ENCODE results near the gene DIDO1. TPM values are rescaled to one million over a fixed set of nuclear protein-coding genes. Genes with fewer than 3 reads are reported as not detected.
A peak's percentile ranks its signal among the peaks of the same experiment; 100 is the strongest.
"Not testable (repeated sequence)": the region's sequence is repeated elsewhere in the genome, so short reads cannot be mapped to it uniquely, and the experiment has no call there.

DIDO1 gene
- polyA plus RNA-seq, 2 donors: 17.3 TPM

DNA sequence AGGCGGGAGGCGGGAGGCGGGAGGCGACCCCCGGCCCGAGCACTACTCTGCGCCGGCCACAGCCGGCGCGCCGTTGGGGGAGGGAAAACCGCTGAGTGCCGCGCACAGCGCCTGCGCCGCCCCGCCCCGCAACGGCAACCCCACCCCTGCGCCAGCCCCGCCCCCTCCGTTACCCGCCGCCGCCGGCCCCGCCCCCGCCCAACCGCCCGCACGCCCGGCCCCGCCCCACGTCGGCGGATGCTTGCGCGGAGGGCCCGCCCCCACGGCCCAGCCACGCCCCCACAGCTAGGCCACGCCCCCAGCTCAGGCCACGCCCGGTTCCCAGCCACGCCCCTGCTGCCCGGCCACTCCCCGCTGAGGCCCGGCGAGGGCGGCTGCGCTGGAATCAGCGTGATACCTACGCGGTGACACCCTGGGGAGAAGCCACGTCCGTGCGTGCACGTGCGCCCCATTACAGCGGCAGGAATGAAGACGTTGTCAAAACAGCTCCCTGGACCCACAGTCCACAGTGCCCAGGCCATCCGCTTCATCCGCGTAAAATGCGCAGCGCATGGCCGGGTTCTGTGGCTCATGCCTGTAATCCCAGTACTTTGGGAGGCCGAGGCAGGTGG is 64.5 kb downstream of the DIDO1 start, which contains the start of gene TCFL5:
TCFL5 (minus strand) TSS at position 97 of the 611 bp plus-strand sequence. CDS start 152 bp downstream, outside the sequence.
- Histone ChIP-seq H3K36me3 (ENCODE audit: control insufficient read depth in 2 of 2, insufficient read depth in 2 of 2, low read length in 1 of 2) (peaks cover 0 to 3% of the 10 kb centered on the region in 2 donors), H3K4me1 (ENCODE audit: control insufficient read depth in 2 of 2, insufficient read depth in 2 of 2, low read length in 1 of 2) (peaks cover 3 to 12% of the 10 kb centered on the region in 2 donors), H3K27me3 (ENCODE audit: control insufficient read depth in 1 of 2, insufficient read depth in 2 of 2, low read length in 2 of 2) (no peaks in the 10 kb centered on the region), H3K9me3 (ENCODE audit: control insufficient read depth in 2 of 2, insufficient read depth in 1 of 2, low read depth in 1 of 2, low read length in 1 of 2) (no peaks in the 10 kb centered on the region), H3K27ac (ENCODE audit: low read depth in 2 of 2, low read length in 1 of 2) (peak within 1 kb of the TSS; percentile 37 to 48), H3K4me3 (ENCODE audit: low read depth in 1 of 2, low read length in 2 of 2) (peak within 1 kb of the TSS; percentile 63 to 67)
- WGBS, 2 donors: 10 to 26% methylated on average over 21 to 70 of the region's 70 CpGs

DNA sequence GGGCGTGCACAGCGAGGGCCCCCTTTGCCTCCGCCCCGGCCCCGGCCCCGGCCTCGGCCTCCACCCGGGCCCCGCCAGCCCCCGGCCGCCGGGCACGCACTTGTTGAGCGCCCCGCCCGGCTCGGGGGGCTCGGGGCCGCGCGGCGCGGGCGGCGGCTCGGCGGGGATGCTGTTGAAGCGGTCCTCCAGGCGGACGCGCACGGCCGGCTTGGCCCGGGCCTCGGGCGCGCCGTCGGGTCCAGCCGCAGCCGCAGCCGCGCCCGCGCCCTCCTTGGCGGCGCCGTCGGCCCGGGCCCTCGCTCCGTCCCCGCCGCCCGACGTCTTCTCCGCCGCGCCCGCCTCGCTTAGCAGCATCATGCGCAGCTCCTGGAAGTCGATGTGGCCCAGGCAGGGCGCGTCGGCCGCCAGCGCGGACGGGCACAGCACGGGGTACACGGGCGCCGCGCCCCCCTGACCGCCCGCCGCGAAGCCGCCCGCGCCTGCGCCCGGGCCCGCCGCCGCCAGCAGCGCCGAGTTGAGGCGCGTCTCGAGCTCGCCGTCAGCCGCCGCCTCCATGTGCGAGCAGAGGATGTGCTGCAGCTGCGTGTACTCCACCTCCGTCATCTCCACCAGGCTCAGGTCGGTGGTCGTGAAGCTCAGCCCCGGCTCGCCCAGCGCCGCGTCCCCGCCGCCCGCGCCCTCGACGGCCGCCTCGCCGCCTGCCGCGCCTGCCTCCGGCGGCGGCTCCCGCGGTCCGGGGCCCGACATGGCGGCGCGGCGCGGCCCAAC is 65.2 kb downstream of the DIDO1 start:
- H3K27ac ChIP-seq (ENCODE audit: low read depth in 2 of 2, low read length in 1 of 2): peak overlapping the region in 1 of 2 donors; percentile 37
- peaks cover 0 to 6% of the 10 kb centered on the region in 2 donors for H3K36me3 ChIP-seq (ENCODE audit: control insufficient read depth in 2 of 2, insufficient read depth in 2 of 2, low read length in 1 of 2)
- H3K4me3 ChIP-seq (ENCODE audit: low read depth in 1 of 2, low read length in 2 of 2): peak overlapping the region; percentile 63 to 67
- no peaks in the 10 kb centered on the region for H3K27me3 ChIP-seq (ENCODE audit: control insufficient read depth in 1 of 2, insufficient read depth in 2 of 2, low read length in 2 of 2)
- peaks cover 3 to 14% of the 10 kb centered on the region in 2 donors for H3K4me1 ChIP-seq (ENCODE audit: control insufficient read depth in 2 of 2, insufficient read depth in 2 of 2, low read length in 1 of 2)
- WGBS, 2 donors: 0 to 1% methylated on average over 43 to 129 of the region's 129 CpGs
- no peaks in the 10 kb centered on the region for H3K9me3 ChIP-seq (ENCODE audit: control insufficient read depth in 2 of 2, insufficient read depth in 1 of 2, low read depth in 1 of 2, low read length in 1 of 2)

DNA sequence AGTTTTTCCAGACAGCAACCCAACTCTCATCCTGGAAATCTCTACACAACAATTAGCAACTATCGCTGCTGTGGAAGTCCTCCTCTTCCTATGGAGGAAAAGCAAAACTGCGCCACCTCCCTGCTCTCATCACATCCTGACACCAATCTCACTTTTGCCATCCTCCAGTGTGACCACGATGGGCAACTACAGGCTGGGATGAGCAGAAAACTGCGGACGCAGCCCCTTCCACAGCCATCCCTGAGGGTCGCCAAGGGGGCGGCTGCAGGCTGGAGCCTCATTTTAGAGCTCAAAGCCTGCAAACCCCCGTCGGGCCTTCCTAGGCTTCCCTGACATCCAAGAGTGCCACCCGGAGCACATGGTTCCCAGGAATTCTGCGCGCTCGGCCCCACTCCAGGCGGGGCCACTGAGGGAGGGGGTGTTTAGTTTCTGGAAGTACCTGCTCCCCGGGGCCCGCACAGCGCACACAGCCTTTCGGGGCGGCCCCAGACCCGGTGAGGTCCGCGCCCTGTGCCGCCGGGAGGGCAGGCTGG is 65.8 kb downstream of the DIDO1 start:
- WGBS, 2 donors: 16% methylated on average over 24 of the region's 24 CpGs
- H3K4me1 ChIP-seq (ENCODE audit: control insufficient read depth in 2 of 2, insufficient read depth in 2 of 2, low read length in 1 of 2): peaks cover 3 to 14% of the 10 kb centered on the region in 2 donors
- peak overlapping the region; percentile 63 to 67 for H3K4me3 ChIP-seq (ENCODE audit: low read depth in 1 of 2, low read length in 2 of 2)
- no peaks in the 10 kb centered on the region for H3K9me3 ChIP-seq (ENCODE audit: control insufficient read depth in 2 of 2, insufficient read depth in 1 of 2, low read depth in 1 of 2, low read length in 1 of 2)
- H3K27me3 ChIP-seq (ENCODE audit: control insufficient read depth in 1 of 2, insufficient read depth in 2 of 2, low read length in 2 of 2): no peaks in the 10 kb centered on the region
- H3K36me3 ChIP-seq (ENCODE audit: control insufficient read depth in 2 of 2, insufficient read depth in 2 of 2, low read length in 1 of 2): peaks cover 0 to 6% of the 10 kb centered on the region in 2 donors
- H3K27ac ChIP-seq (ENCODE audit: low read depth in 2 of 2, low read length in 1 of 2): no peak overlapping the region

DNA sequence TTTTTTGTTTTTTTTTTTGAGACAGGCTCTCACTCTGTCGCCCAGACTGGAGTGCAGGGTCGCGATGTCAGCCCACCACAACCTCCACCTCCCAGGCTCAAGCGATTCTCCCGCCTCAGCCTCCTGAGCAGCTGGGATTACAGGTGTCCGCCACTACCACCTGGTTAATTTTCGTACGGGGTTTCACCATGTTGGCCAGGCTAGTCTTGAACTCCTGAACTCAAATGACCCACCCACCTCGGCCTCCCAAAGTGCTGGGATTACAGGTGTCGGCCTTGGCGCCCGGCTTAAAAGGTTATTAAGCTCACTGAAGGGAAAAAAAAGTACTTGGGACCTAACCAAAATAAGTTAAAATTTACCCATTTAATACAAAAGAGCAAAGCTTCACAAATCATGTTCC is 66.6 kb downstream of the DIDO1 start:
- Histone ChIP-seq H3K4me1 (ENCODE audit: control insufficient read depth in 2 of 2, insufficient read depth in 2 of 2, low read length in 1 of 2) (peaks cover 3 to 14% of the 10 kb centered on the region in 2 donors), H3K36me3 (ENCODE audit: control insufficient read depth in 2 of 2, insufficient read depth in 2 of 2, low read length in 1 of 2) (peaks cover 0 to 6% of the 10 kb centered on the region in 2 donors), H3K9me3 (ENCODE audit: control insufficient read depth in 2 of 2, insufficient read depth in 1 of 2, low read depth in 1 of 2, low read length in 1 of 2) (no peaks in the 10 kb centered on the region), H3K4me3 (ENCODE audit: low read depth in 1 of 2, low read length in 2 of 2) (no peak overlapping the region), H3K27me3 (ENCODE audit: control insufficient read depth in 1 of 2, insufficient read depth in 2 of 2, low read length in 2 of 2) (no peaks in the 10 kb centered on the region), H3K27ac (ENCODE audit: low read depth in 2 of 2, low read length in 1 of 2) (no peak overlapping the region)
- WGBS, 2 donors: 85 to 88% methylated on average over 12 of the region's 12 CpGs

DNA sequence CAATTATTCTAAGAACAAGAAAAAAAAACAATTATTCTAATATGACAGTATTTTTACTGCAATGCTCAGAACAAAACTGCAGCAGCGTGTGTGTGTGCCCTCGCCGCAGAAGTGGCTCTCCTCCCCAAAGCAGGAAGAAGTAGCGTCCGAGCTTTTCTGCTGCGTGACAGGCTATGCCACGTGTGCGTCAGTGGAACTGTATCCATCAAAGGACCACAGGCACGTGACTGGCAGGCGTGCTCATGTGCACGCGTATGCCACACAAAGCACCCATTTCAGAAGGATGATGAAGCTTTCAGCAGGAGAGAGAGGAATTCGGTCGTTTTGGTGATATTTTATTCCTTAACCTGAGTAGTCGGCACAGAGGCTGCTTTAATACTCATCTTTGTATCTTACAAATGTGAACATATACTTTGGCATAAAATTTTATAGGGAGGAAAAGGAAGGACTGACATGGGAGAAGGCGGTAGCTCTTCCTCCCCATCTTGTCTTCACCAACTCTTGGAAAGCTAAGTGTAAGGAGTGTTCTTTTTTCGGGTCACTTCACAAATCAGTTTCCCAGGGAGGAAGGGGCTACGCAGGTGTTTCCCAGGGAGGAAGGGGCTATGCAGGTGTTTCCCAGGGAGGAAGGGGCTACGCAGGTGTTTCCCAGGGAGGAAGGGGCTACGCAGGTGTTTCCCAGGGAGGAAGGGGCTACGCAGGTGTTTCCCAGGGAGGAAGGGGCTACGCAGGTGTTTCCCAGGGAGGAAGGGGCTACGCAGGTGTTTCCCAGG is 68.1 kb downstream of the DIDO1 start:
- Histone ChIP-seq H3K27ac (ENCODE audit: low read depth in 2 of 2, low read length in 1 of 2) (no peak overlapping the region), H3K4me1 (ENCODE audit: control insufficient read depth in 2 of 2, insufficient read depth in 2 of 2, low read length in 1 of 2) (peaks cover 3 to 14% of the 10 kb centered on the region in 2 donors), H3K9me3 (ENCODE audit: control insufficient read depth in 2 of 2, insufficient read depth in 1 of 2, low read depth in 1 of 2, low read length in 1 of 2) (no peaks in the 10 kb centered on the region), H3K36me3 (ENCODE audit: control insufficient read depth in 2 of 2, insufficient read depth in 2 of 2, low read length in 1 of 2) (peaks cover 0 to 9% of the 10 kb centered on the region in 2 donors), H3K4me3 (ENCODE audit: low read depth in 1 of 2, low read length in 2 of 2) (no peak overlapping the region), H3K27me3 (ENCODE audit: control insufficient read depth in 1 of 2, insufficient read depth in 2 of 2, low read length in 2 of 2) (no peaks in the 10 kb centered on the region)
- WGBS, 2 donors: 88 to 92% methylated on average over 19 of the region's 23 CpGs

DNA sequence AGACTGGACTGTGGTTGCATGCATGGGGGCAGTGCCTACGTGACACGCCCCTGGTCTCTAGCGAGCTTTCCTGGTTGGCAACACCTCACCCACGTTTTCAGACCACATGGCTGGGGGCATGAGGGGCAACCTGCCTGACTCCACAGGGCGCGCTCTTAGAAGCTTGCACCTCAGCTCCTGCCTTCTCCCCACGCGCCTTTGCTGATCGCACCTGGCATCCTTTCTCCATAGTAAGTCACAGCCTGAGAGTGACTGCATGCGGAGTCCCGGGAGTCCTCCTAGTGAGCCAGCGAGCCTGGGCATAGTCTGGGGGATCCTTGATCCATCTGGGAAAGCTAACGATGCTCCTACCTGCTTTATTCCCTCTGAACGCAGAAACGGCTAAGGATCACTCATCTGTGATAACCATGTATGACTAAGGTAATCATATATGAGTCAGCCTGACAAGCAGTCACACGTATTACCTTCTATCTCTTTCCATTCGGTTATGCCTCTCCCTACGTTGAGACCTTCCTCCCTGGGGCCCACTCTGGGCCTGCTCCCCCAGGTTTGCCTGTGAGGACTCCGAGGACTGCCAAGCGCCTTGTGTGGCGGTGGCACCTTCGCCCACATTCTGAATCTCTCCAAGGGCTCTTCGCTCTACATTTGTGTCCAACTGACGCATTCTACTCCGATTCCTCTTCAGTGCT is 69.2 kb downstream of the DIDO1 start:
- Histone ChIP-seq H3K27ac (ENCODE audit: low read depth in 2 of 2, low read length in 1 of 2) (no peak overlapping the region), H3K4me1 (ENCODE audit: control insufficient read depth in 2 of 2, insufficient read depth in 2 of 2, low read length in 1 of 2) (peaks cover 3 to 13% of the 10 kb centered on the region in 2 donors), H3K9me3 (ENCODE audit: control insufficient read depth in 2 of 2, insufficient read depth in 1 of 2, low read depth in 1 of 2, low read length in 1 of 2) (no peaks in the 10 kb centered on the region), H3K27me3 (ENCODE audit: control insufficient read depth in 1 of 2, insufficient read depth in 2 of 2, low read length in 2 of 2) (no peaks in the 10 kb centered on the region), H3K36me3 (ENCODE audit: control insufficient read depth in 2 of 2, insufficient read depth in 2 of 2, low read length in 1 of 2) (peaks cover 0 to 17% of the 10 kb centered on the region in 2 donors), H3K4me3 (ENCODE audit: low read depth in 1 of 2, low read length in 2 of 2) (no peak overlapping the region)
- WGBS, 2 donors: 73 to 78% methylated on average over 25 of the region's 25 CpGs

DNA sequence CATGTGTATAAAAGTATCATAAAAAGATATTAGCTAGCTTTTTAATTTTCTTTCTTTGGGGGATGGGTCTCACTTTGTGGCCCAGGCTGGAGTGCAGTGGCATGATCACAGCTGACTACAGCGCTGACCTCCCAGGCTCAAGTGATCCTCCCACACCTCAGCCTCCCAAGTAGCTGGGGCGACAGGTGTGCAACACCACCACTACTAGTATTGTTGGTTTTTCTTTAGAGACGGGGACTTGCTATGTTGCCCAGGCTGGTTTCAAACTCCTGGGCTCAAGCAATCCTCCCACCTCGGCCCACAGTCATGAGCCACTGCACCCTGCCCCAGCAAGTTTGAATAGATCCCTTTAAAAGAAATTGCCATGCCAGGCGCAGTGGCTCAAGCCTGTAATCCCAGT is 71.2 kb downstream of the DIDO1 start:
- Histone ChIP-seq H3K27me3 (ENCODE audit: control insufficient read depth in 1 of 2, insufficient read depth in 2 of 2, low read length in 2 of 2) (no peaks in the 10 kb centered on the region), H3K36me3 (ENCODE audit: control insufficient read depth in 2 of 2, insufficient read depth in 2 of 2, low read length in 1 of 2) (peaks cover 0 to 17% of the 10 kb centered on the region in 2 donors), H3K27ac (ENCODE audit: low read depth in 2 of 2, low read length in 1 of 2) (no peak overlapping the region), H3K4me3 (ENCODE audit: low read depth in 1 of 2, low read length in 2 of 2) (no peak overlapping the region), H3K9me3 (ENCODE audit: control insufficient read depth in 2 of 2, insufficient read depth in 1 of 2, low read depth in 1 of 2, low read length in 1 of 2) (no peaks in the 10 kb centered on the region), H3K4me1 (ENCODE audit: control insufficient read depth in 2 of 2, insufficient read depth in 2 of 2, low read length in 1 of 2) (peaks cover 0 to 5% of the 10 kb centered on the region in 2 donors)
- 85 to 96% methylated on average over 5 of the region's 5 CpGs for WGBS, 2 donors

DNA sequence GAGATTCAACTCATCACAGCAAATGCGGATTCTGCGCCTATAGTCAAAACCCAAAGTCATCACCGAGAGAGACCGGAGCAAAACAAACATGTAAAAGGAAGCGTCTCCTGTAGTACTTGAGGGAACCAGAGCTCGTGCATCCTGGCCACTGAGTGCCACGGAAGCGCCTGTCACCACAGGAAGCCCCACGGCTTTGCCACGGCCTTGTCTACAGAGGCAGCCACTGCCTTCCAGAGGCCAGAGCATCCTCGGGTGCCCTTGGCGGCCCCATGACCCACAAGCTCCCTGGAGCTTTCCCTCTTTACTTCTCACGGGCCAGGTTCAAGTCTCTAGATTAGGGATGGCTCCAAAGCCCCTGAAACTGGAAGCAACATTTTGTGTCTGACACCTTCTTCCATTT is 72.2 kb downstream of the DIDO1 start:
- Histone ChIP-seq H3K9me3 (ENCODE audit: control insufficient read depth in 2 of 2, insufficient read depth in 1 of 2, low read depth in 1 of 2, low read length in 1 of 2) (no peaks in the 10 kb centered on the region), H3K4me3 (ENCODE audit: low read depth in 1 of 2, low read length in 2 of 2) (no peak overlapping the region), H3K36me3 (ENCODE audit: control insufficient read depth in 2 of 2, insufficient read depth in 2 of 2, low read length in 1 of 2) (peaks cover 0 to 17% of the 10 kb centered on the region in 2 donors), H3K27ac (ENCODE audit: low read depth in 2 of 2, low read length in 1 of 2) (no peak overlapping the region), H3K4me1 (ENCODE audit: control insufficient read depth in 2 of 2, insufficient read depth in 2 of 2, low read length in 1 of 2) (peaks cover 0 to 5% of the 10 kb centered on the region in 2 donors), H3K27me3 (ENCODE audit: control insufficient read depth in 1 of 2, insufficient read depth in 2 of 2, low read length in 2 of 2) (no peaks in the 10 kb centered on the region)
- WGBS, 2 donors: 95 to 96% methylated on average over 13 of the region's 13 CpGs

DNA sequence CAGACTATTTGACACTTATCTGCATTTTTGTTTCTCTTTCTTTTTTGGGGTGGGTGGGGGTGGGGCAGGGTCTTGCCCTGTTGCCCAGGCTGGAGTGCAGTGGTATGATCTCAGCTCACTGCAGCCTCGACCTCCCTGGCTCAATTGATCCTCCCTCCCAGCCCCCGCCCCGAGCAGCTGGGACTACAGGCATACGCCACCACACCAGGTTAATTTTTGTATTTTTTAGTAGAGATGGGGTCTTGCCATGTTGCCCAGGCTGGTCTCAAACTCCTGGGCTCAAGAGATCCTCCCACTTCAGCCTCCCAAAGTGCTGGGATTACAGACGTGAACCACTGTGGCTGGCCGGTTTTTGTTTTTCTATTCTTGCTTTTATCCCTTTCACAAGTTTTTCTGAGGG is 73.0 kb downstream of the DIDO1 start:
- WGBS, 2 donors: 92 to 95% methylated on average over 6 of the region's 6 CpGs
- H3K9me3 ChIP-seq (ENCODE audit: control insufficient read depth in 2 of 2, insufficient read depth in 1 of 2, low read depth in 1 of 2, low read length in 1 of 2); H3K27ac ChIP-seq (ENCODE audit: low read depth in 2 of 2, low read length in 1 of 2); H3K4me1 ChIP-seq (ENCODE audit: control insufficient read depth in 2 of 2, insufficient read depth in 2 of 2, low read length in 1 of 2); H3K27me3 ChIP-seq (ENCODE audit: control insufficient read depth in 1 of 2, insufficient read depth in 2 of 2, low read length in 2 of 2); H3K4me3 ChIP-seq (ENCODE audit: low read depth in 1 of 2, low read length in 2 of 2): not testable (repeated sequence)
- peaks cover 0 to 17% of the 10 kb centered on the region in 2 donors for H3K36me3 ChIP-seq (ENCODE audit: control insufficient read depth in 2 of 2, insufficient read depth in 2 of 2, low read length in 1 of 2)

Data from esophagus (tissue), 2 donors.